Prostate gland (tissue), 2 donors: Measurements from ENCODE around the gene MAP3K20.

Experiments
- POLR2AphosphoS5 ChIP-seq: sonication (generic); formaldehyde crosslinking; IDR thresholded peaks from one replicate; pipeline ENCODE4 v1.6.1; 2017; ENCODE audit warnings: antibody characterized with exemption
- TF ChIP-seq, protein P1 (sequence below), 4 experiments: fragments of 200-600 bp in 2 of 4; fragments of 450-650 bp in 2 of 4; sonication (generic) in 2 of 4; IDR thresholded peaks; 1 replicate in 3 of 4; 2 replicates in 1 of 4; pipeline ENCODE4 v1.5.1; 2016 to 2019; ENCODE audit warnings: antibody characterized with exemption in 4 of 4, mild to moderate bottlenecking in 2 of 4, moderate library complexity in 2 of 4

GRCh38 chr2:173175222-173175621 is 99.6 kb downstream of the MAP3K20 start:
- TF ChIP-seq, protein P1, sequence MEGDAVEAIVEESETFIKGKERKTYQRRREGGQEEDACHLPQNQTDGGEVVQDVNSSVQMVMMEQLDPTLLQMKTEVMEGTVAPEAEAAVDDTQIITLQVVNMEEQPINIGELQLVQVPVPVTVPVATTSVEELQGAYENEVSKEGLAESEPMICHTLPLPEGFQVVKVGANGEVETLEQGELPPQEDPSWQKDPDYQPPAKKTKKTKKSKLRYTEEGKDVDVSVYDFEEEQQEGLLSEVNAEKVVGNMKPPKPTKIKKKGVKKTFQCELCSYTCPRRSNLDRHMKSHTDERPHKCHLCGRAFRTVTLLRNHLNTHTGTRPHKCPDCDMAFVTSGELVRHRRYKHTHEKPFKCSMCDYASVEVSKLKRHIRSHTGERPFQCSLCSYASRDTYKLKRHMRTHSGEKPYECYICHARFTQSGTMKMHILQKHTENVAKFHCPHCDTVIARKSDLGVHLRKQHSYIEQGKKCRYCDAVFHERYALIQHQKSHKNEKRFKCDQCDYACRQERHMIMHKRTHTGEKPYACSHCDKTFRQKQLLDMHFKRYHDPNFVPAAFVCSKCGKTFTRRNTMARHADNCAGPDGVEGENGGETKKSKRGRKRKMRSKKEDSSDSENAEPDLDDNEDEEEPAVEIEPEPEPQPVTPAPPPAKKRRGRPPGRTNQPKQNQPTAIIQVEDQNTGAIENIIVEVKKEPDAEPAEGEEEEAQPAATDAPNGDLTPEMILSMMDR (IDR thresholded peaks at IDR 0.05): no peak
- no peak for TF ChIP-seq POLR2AphosphoS5
